Measurements from ENCODE around the gene DTNB. TPM values are rescaled to one million over a fixed set of nuclear protein-coding genes. Genes with fewer than 3 reads are reported as not detected.

The DTNB gene
- total and polyA plus RNA-seq, 2 donors (not counting 1 experiment from before 2014, with no cell fraction given): 5.1 to 5.4 TPM

GRCh38 chr2:25523060-25523459 lies 150.3 kb downstream of the DTNB start:
- no peaks in the 10 kb centered on the region for H3K4me1 ChIP-seq (ENCODE audit: control insufficient read depth, extremely low read depth, insufficient read depth, low read length)

DNA sequence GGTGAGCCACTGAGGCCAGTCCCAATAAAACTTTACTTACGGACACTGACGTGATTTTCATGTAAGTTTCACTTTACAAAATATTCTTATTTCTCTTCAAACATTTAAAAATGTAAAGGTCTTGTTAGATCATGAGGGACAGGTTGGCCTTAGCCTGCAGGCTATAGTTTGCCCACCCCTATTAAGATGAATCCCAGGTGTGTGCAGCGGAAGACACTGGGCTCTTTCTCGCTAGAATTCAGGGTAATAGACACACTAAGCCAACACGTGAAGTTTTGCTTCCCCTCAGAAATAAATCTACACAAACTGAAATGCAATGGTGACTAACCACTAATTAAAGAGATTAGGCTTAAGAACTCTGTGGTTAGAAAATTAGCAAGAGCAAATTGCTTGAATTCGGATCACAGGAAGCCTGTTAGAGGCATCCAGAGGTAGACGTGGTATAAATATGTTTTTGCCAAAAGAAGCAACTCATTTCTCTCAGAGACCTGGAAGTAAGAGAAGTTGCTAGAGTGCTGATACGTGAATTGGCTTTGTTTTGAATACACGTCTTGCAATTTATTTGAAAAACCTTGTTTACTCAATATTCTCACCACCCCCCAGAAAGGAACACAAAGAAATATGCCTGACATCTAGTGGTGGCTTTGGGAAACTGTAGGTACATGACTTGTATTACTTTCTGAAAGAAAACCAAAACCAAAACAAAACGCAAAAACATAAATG lies 151.6 kb downstream of the DTNB start:
- H4K20me1 ChIP-seq (ENCODE audit: control insufficient read depth, extremely low read depth, insufficient read depth, low read length): no peaks in the 10 kb centered on the region
- peak overlapping the region; percentile 82 for H2AFZ ChIP-seq (ENCODE audit: low read length)
- H3K36me3 ChIP-seq (ENCODE audit: control insufficient read depth, insufficient read depth, low read length): no peaks in the 10 kb centered on the region
- H3K9me3 ChIP-seq (ENCODE audit: control insufficient read depth, insufficient read depth, low read depth, low read length): no peaks in the 10 kb centered on the region
- H3K27ac ChIP-seq (ENCODE audit: insufficient read depth, low read length): no peak overlapping the region
- TF ChIP-seq, protein P1, sequence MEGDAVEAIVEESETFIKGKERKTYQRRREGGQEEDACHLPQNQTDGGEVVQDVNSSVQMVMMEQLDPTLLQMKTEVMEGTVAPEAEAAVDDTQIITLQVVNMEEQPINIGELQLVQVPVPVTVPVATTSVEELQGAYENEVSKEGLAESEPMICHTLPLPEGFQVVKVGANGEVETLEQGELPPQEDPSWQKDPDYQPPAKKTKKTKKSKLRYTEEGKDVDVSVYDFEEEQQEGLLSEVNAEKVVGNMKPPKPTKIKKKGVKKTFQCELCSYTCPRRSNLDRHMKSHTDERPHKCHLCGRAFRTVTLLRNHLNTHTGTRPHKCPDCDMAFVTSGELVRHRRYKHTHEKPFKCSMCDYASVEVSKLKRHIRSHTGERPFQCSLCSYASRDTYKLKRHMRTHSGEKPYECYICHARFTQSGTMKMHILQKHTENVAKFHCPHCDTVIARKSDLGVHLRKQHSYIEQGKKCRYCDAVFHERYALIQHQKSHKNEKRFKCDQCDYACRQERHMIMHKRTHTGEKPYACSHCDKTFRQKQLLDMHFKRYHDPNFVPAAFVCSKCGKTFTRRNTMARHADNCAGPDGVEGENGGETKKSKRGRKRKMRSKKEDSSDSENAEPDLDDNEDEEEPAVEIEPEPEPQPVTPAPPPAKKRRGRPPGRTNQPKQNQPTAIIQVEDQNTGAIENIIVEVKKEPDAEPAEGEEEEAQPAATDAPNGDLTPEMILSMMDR (conservative IDR thresholded peaks at IDR 0.05 in 1 of 2, IDR thresholded peaks at IDR 0.05 in 1 of 2; ENCODE audit: low read depth in 1 of 2, low read length in 2 of 2): peak; percentile 79 to 83
- TF ChIP-seq EZH2 (IDR thresholded peaks at IDR 0.05; ENCODE audit: low read length, missing control alignments): no peak
- H3K27me3 ChIP-seq (ENCODE audit: control insufficient read depth, insufficient read depth, low read length): no peaks in the 10 kb centered on the region
- H3K4me2 ChIP-seq (ENCODE audit: extremely low read depth, insufficient read depth, low read length): peak overlapping the region; percentile 82
- H3K9ac ChIP-seq (ENCODE audit: insufficient read depth, low read length): no peak overlapping the region
- no peaks in the 10 kb centered on the region for H3K79me2 ChIP-seq (ENCODE audit: control insufficient read depth, insufficient read depth, low read length)
- DNase-seq (ENCODE audit: low read depth in 2 of 2): peak; percentile 62 to 86
- no peaks in the 10 kb centered on the region for H3K4me1 ChIP-seq (ENCODE audit: control insufficient read depth, extremely low read depth, insufficient read depth, low read length)
- peak overlapping the region; percentile 24 to 46 (median 39) for H3K4me3 ChIP-seq (replicated peaks in 1 of 4; ENCODE audit: control extremely low read depth in 1 of 4, insufficient read depth in 1 of 4, low read depth in 3 of 4, low read length in 4 of 4)

More at GRCh38 chr2:25523060-25523459, 150.3 kb downstream of the DTNB start:
- Histone ChIP-seq H3K36me3 (ENCODE audit: control insufficient read depth, insufficient read depth, low read length) (no peaks in the 10 kb centered on the region), H2AFZ (ENCODE audit: low read length) (no peak overlapping the region), H3K27ac (ENCODE audit: insufficient read depth, low read length) (no peak overlapping the region), H4K20me1 (ENCODE audit: control insufficient read depth, extremely low read depth, insufficient read depth, low read length) (no peaks in the 10 kb centered on the region), H3K4me3 (replicated peaks in 1 of 4; ENCODE audit: control extremely low read depth in 1 of 4, insufficient read depth in 1 of 4, low read depth in 3 of 4, low read length in 4 of 4) (no peak overlapping the region), H3K27me3 (ENCODE audit: control insufficient read depth, insufficient read depth, low read length) (no peaks in the 10 kb centered on the region), H3K9me3 (ENCODE audit: control insufficient read depth, insufficient read depth, low read depth, low read length) (no peaks in the 10 kb centered on the region), H3K9ac (ENCODE audit: insufficient read depth, low read length) (no peak overlapping the region), H3K79me2 (ENCODE audit: control insufficient read depth, insufficient read depth, low read length) (no peaks in the 10 kb centered on the region), H3K4me2 (ENCODE audit: extremely low read depth, insufficient read depth, low read length) (no peak overlapping the region)
- no peak for DNase-seq (ENCODE audit: low read depth in 2 of 2)
- TF ChIP-seq EZH2 (IDR thresholded peaks at IDR 0.05; ENCODE audit: low read length, missing control alignments): no peak
- TF ChIP-seq, protein P1 (conservative IDR thresholded peaks at IDR 0.05 in 1 of 2, IDR thresholded peaks at IDR 0.05 in 1 of 2; ENCODE audit: low read depth in 1 of 2, low read length in 2 of 2): no peak

DNA sequence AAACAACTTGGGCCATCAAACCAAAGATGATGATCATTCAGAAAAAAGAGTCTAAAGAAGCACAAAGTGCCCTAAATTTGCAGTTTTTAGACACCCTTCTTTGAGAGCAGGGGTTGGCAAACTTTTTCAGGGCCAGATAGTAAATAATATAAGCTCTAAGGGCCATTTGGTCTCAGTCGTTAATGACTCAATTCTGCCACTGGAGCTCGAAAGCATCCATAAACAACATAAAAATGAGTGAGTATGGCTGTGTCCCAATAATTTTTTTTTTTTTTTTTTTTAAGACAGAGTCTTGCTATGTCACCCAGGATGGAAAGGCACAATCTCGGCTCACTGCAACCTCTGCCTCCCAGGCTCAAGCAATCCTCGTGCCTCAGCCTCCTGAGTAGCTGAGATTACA lies 152.3 kb downstream of the DTNB start:
- no peak overlapping the region for H3K27ac ChIP-seq (ENCODE audit: insufficient read depth, low read length)
- no peak for DNase-seq (ENCODE audit: low read depth in 2 of 2)
- no peak overlapping the region for H3K4me2 ChIP-seq (ENCODE audit: extremely low read depth, insufficient read depth, low read length)
- no peaks in the 10 kb centered on the region for H3K4me1 ChIP-seq (ENCODE audit: control insufficient read depth, extremely low read depth, insufficient read depth, low read length)
- H3K9ac ChIP-seq (ENCODE audit: insufficient read depth, low read length): no peak overlapping the region
- no peak for TF ChIP-seq EZH2 (IDR thresholded peaks at IDR 0.05; ENCODE audit: low read length, missing control alignments)
- TF ChIP-seq, protein P1 (conservative IDR thresholded peaks at IDR 0.05 in 1 of 2, IDR thresholded peaks at IDR 0.05 in 1 of 2; ENCODE audit: low read depth in 1 of 2, low read length in 2 of 2): peak in 1 of 2 donors; percentile 4
- no peaks in the 10 kb centered on the region for H3K27me3 ChIP-seq (ENCODE audit: control insufficient read depth, insufficient read depth, low read length)
- no peaks in the 10 kb centered on the region for H3K79me2 ChIP-seq (ENCODE audit: control insufficient read depth, insufficient read depth, low read length)
- H3K9me3 ChIP-seq (ENCODE audit: control insufficient read depth, insufficient read depth, low read depth, low read length): no peaks in the 10 kb centered on the region
- H4K20me1 ChIP-seq (ENCODE audit: control insufficient read depth, extremely low read depth, insufficient read depth, low read length): no peaks in the 10 kb centered on the region
- no peak overlapping the region for H3K4me3 ChIP-seq (replicated peaks in 1 of 4; ENCODE audit: control extremely low read depth in 1 of 4, insufficient read depth in 1 of 4, low read depth in 3 of 4, low read length in 4 of 4)
- no peaks in the 10 kb centered on the region for H3K36me3 ChIP-seq (ENCODE audit: control insufficient read depth, insufficient read depth, low read length)
- H2AFZ ChIP-seq (ENCODE audit: low read length): no peak overlapping the region

All from fibroblast of lung (primary cell).